Peyer's patch (tissue), 4 donors: ENCODE data around the gene PIP5K1C. TPM values are rescaled to one million over a fixed set of nuclear protein-coding genes. Genes with fewer than 3 reads are reported as not detected.

Source experiments
- DNase-seq, 3 donors: peaks; one replicate each; pipeline ENCODE4 v3.0.0-alpha.2; 2017 to 2019
- H3K27ac ChIP-seq, 4 donors: fragments of 200-600 bp; sonication (generic); one replicate each; pipeline ENCODE4 v1.5.1; 2016 to 2019
- H3K27me3 ChIP-seq, 2 donors: fragments of 200-600 bp; sonication (generic); one replicate each; pipeline ENCODE4 v1.5.1; 2019
- H3K36me3 ChIP-seq, 3 donors: fragments of 200-600 bp; sonication (generic); one replicate each; pipeline ENCODE4 v1.5.1; 2016 to 2019
- H3K4me1 ChIP-seq, 4 donors: fragments of 200-600 bp; sonication (generic); one replicate each; pipeline ENCODE4 v1.5.1; 2016 to 2019
- H3K4me3 ChIP-seq, 4 donors: fragments of 200-600 bp; sonication (generic); 1 replicate in 3 of 4; 2 replicates in 1 of 4; pipeline ENCODE4 v1.5.1; 2016 to 2019; ENCODE audit warnings: mild to moderate bottlenecking in 1 of 4
- H3K9me3 ChIP-seq, 4 donors: fragments of 200-600 bp; sonication (generic); one replicate each; pipeline ENCODE4 v1.5.1; 2016 to 2019; ENCODE audit warnings: mild to moderate bottlenecking in 1 of 4
- POLR2A ChIP-seq, 2 donors: fragments of 450-650 bp; IDR thresholded peaks; one replicate each; pipeline ENCODE4 v1.5.1; 2017; ENCODE audit warnings: antibody characterized with exemption in 2 of 2, mild to moderate bottlenecking in 2 of 2, moderate library complexity in 2 of 2
- total RNA-seq, 4 donors: library from RNA; depleted of rRNA; stranded (reverse); fragments of >200 nt; gene quantifications; one replicate each; pipeline ENCODE4 v1.1.0, GENCODE V29; 2016
- TF ChIP-seq, protein P1 (sequence below), 6 experiments: fragments of 450-650 bp in 4 of 6; fragments of 200-600 bp in 2 of 6; sonication (generic) in 1 of 6; IDR thresholded peaks; one replicate each; pipeline ENCODE4 v1.5.1; 2017 to 2019; ENCODE audit warnings: antibody characterized with exemption in 6 of 6, mild to moderate bottlenecking in 3 of 6, moderate library complexity in 1 of 6

PIP5K1C gene
- total RNA-seq, 4 donors from 2014 or later = 22.6 to 27.2 (median 26.1) TPM

GRCh38 chr19:3680939-3681338 is 19.3 kb downstream of the PIP5K1C start:
- H3K4me3 ChIP-seq = no peak overlapping the region
- H3K27me3 ChIP-seq = no peaks in the 10 kb centered on the region
- H3K9me3 ChIP-seq = peaks cover 0 to 4% (median 0%) of the 10 kb centered on the region in 4 donors
- H3K4me1 ChIP-seq = peaks cover 0 to 6% (median 0%) of the 10 kb centered on the region in 4 donors
- peaks cover 0 to 6% (median 0%) of the 10 kb centered on the region in 3 donors for H3K36me3 ChIP-seq
- TF ChIP-seq POLR2A (IDR thresholded peaks at IDR 0.05) = no peak
- TF ChIP-seq, protein P1, sequence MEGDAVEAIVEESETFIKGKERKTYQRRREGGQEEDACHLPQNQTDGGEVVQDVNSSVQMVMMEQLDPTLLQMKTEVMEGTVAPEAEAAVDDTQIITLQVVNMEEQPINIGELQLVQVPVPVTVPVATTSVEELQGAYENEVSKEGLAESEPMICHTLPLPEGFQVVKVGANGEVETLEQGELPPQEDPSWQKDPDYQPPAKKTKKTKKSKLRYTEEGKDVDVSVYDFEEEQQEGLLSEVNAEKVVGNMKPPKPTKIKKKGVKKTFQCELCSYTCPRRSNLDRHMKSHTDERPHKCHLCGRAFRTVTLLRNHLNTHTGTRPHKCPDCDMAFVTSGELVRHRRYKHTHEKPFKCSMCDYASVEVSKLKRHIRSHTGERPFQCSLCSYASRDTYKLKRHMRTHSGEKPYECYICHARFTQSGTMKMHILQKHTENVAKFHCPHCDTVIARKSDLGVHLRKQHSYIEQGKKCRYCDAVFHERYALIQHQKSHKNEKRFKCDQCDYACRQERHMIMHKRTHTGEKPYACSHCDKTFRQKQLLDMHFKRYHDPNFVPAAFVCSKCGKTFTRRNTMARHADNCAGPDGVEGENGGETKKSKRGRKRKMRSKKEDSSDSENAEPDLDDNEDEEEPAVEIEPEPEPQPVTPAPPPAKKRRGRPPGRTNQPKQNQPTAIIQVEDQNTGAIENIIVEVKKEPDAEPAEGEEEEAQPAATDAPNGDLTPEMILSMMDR (IDR thresholded peaks at IDR 0.05) = no peak
- DNase-seq = no peak
- H3K27ac ChIP-seq = no peak overlapping the region

DNA sequence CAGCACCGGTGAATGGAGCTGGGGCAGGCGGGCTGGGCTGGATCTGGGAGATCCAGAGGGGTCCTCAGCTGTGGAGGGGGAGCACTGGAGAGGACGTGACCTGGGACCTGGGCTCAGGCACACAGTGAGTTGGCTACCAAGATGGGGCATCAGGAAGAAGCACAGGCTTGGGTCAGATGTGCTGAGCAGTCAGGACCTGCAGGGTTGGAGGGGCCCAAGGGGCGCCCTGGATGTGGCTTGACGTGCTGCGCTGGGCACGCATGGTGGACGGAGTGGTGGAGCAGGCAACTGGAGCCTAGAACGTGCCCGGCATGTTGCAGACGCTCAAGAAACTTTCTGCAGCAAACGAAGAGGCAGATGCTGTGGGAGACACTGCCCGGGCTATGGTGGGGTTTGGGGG is 20.7 kb downstream of the PIP5K1C start:
- Histone ChIP-seq H3K27ac (no peak overlapping the region), H3K27me3 (no peaks in the 10 kb centered on the region), H3K4me3 (no peak overlapping the region), H3K9me3 (peaks cover 0 to 4% (median 0%) of the 10 kb centered on the region in 4 donors), H3K4me1 (peaks cover 0 to 7% (median 3%) of the 10 kb centered on the region in 4 donors), H3K36me3 (peaks cover 0 to 3% (median 0%) of the 10 kb centered on the region in 3 donors)
- no peak for DNase-seq
- TF ChIP-seq, protein P1 (IDR thresholded peaks at IDR 0.05) = no peak

DNA sequence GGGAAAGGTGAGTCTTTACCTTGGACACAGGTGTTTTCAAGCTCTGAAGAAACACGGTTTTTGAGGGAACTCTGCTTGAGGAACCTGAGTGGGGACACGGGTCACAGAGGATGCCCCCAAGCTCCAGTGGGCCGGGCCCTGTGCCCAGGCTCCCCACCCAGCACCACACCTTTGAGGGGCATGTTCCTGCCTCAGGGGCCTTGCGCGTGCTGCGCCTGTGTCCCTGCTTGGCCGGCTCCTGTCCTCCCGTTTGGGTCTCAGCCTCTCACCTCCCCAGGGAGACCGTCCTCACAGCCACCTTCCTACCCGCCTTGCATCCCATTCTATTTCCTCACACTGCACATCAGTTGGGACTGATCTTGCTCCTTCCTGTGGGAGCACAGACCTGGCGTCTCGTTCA is 21.1 kb downstream of the PIP5K1C start:
- H3K27ac ChIP-seq = no peak overlapping the region
- H3K9me3 ChIP-seq = peaks cover 0 to under 1% (median 0%) of the 10 kb centered on the region in 4 donors
- H3K36me3 ChIP-seq = no peaks in the 10 kb centered on the region
- H3K4me3 ChIP-seq = no peak overlapping the region
- peaks cover 0 to 7% (median 3%) of the 10 kb centered on the region in 4 donors for H3K4me1 ChIP-seq
- no peak for DNase-seq
- no peaks in the 10 kb centered on the region for H3K27me3 ChIP-seq
- TF ChIP-seq, protein P1 (IDR thresholded peaks at IDR 0.05) = no peak
- TF ChIP-seq POLR2A (IDR thresholded peaks at IDR 0.05) = no peak

GRCh38 chr19:3678188-3678587 is 22.1 kb downstream of the PIP5K1C start:
- H3K4me1 ChIP-seq = peaks cover 0 to 7% (median 0%) of the 10 kb centered on the region in 4 donors
- DNase-seq = no peak
- H3K4me3 ChIP-seq = no peak overlapping the region
- H3K36me3 ChIP-seq = no peaks in the 10 kb centered on the region
- H3K27ac ChIP-seq = no peak overlapping the region
- no peaks in the 10 kb centered on the region for H3K9me3 ChIP-seq
- H3K27me3 ChIP-seq = no peaks in the 10 kb centered on the region
- no peak for TF ChIP-seq POLR2A (IDR thresholded peaks at IDR 0.05)
- TF ChIP-seq, protein P1 (IDR thresholded peaks at IDR 0.05) = no peak

DNA sequence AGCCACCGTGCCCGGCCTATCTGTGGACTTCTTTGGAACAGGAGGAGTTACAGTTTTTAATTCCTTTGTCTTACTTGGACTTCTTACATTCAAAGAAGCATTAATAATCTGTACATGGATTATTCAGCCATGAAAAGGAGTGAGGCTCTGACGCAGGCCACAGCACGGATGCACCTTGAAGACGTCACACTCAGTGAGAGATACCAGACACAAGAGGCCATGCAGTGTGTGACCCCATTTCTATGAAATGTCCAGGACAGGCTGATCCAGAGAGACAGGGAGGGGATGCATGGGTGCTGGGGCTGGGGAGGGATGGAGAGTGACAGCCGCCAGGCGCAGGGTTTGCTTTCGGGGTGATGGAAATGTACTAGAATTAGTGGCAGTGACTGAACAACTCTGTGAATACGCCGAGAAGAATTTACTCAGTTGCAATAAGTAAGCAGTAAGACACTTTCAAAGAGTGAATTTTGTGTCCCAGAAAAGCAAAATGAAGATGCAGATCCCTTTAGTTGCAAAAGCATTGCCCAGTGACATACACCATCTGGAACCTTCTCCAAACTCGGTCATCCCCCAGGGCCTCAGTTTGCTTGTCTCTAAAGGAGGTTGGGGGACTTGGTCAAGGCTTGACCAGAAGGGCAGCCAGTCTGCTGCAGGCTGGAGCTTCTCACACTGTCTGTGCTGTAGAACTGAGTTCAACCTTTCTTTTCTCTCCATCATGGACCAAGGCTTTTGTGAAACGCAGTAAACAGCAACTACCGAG is 25.3 kb downstream of the PIP5K1C start:
- H3K4me1 ChIP-seq = peaks cover 0 to 30% (median 14%) of the 10 kb centered on the region in 4 donors

More for the DNA sequence above, 25.3 kb downstream of the PIP5K1C start:
- no peaks in the 10 kb centered on the region for H3K9me3 ChIP-seq
- no peaks in the 10 kb centered on the region for H3K36me3 ChIP-seq
- no peaks in the 10 kb centered on the region for H3K27me3 ChIP-seq
- no peak for DNase-seq
- H3K27ac ChIP-seq = peak overlapping the region in 1 of 4 donors; percentile 18
- TF ChIP-seq, protein P1 (IDR thresholded peaks at IDR 0.05) = no peak
- TF ChIP-seq POLR2A (IDR thresholded peaks at IDR 0.05) = no peak
- no peak overlapping the region for H3K4me3 ChIP-seq
